ENCODE data around the gene ATP6V1C2. TPM values are rescaled to one million over a fixed set of nuclear protein-coding genes. Genes with fewer than 3 reads are reported as not detected.
A peak's percentile ranks its signal among the peaks of the same experiment; 100 is the strongest.
"Not testable (repeated sequence)": the region's sequence is repeated elsewhere in the genome, so short reads cannot be mapped to it uniquely, and the experiment has no call there.

Gene ATP6V1C2
- total RNA-seq, 1 donor from 2014 or later = not detected

GRCh38 chr2:10810202-10811161 is 89.1 kb downstream of the ATP6V1C2 start:
- Mint-ChIP-seq H3K9me3 (ENCODE audit: unreplicated experiment) (peaks cover 6% of the 10 kb centered on the region), H3K27ac (ENCODE audit: unreplicated experiment) (peak overlapping the region; percentile 76), H3K36me3 (ENCODE audit: unreplicated experiment) (no peaks in the 10 kb centered on the region), H3K4me3 (ENCODE audit: unreplicated experiment) (peak overlapping the region; percentile 89), H3K27me3 (ENCODE audit: unreplicated experiment) (peaks cover 8% of the 10 kb centered on the region), H3K4me1 (ENCODE audit: low read depth, unreplicated experiment) (peaks cover 27% of the 10 kb centered on the region)
- TF ChIP-seq CTCF (IDR thresholded peaks at IDR 0.05; ENCODE audit: partially characterized antibody, unreplicated experiment) = no peak
- DNase-seq = no peak

- DNase-seq = no peak
- Mint-ChIP-seq H3K27ac (ENCODE audit: unreplicated experiment) (no peak overlapping the region), H3K4me3 (ENCODE audit: unreplicated experiment) (peak overlapping the region; percentile 89), H3K27me3 (ENCODE audit: unreplicated experiment) (peaks cover 10% of the 10 kb centered on the region), H3K9me3 (ENCODE audit: unreplicated experiment) (peaks cover 8% of the 10 kb centered on the region), H3K4me1 (ENCODE audit: low read depth, unreplicated experiment) (peaks cover 27% of the 10 kb centered on the region), H3K36me3 (ENCODE audit: unreplicated experiment) (no peaks in the 10 kb centered on the region)
- no peak for TF ChIP-seq CTCF (IDR thresholded peaks at IDR 0.05; ENCODE audit: partially characterized antibody, unreplicated experiment)
Observed at GRCh38 chr2:10811517-10811916, 90.1 kb downstream of the ATP6V1C2 start.

- Mint-ChIP-seq H3K9me3 (ENCODE audit: unreplicated experiment) (peaks cover 8% of the 10 kb centered on the region), H3K36me3 (ENCODE audit: unreplicated experiment) (no peaks in the 10 kb centered on the region), H3K27me3 (ENCODE audit: unreplicated experiment) (peaks cover 10% of the 10 kb centered on the region), H3K4me3 (ENCODE audit: unreplicated experiment) (peak within 1 kb of the TSS; percentile 89), H3K27ac (ENCODE audit: unreplicated experiment) (peak within 1 kb of the TSS; percentile 28), H3K4me1 (ENCODE audit: low read depth, unreplicated experiment) (peaks cover 27% of the 10 kb centered on the region)
- no peak for TF ChIP-seq CTCF (IDR thresholded peaks at IDR 0.05; ENCODE audit: partially characterized antibody, unreplicated experiment)
- DNase-seq = peak; percentile 97
Observed at GRCh38 chr2:10812362-10813162, 91.1 kb downstream of the ATP6V1C2 start, which contains the start of gene PDIA6. PDIA6 (minus strand) TSS chr2:10812785; CDS start chr2:10812696, 89 bp downstream.

GRCh38 chr2:10813163-10814138 is 92.0 kb downstream of the ATP6V1C2 start:
- H3K36me3 Mint-ChIP-seq (ENCODE audit: unreplicated experiment) = not testable (repeated sequence)

More at GRCh38 chr2:10813163-10814138, 92.0 kb downstream of the ATP6V1C2 start:
- not testable (repeated sequence) for DNase-seq; H3K27me3 Mint-ChIP-seq (ENCODE audit: unreplicated experiment); H3K9me3 Mint-ChIP-seq (ENCODE audit: unreplicated experiment); H3K27ac Mint-ChIP-seq (ENCODE audit: unreplicated experiment)
- Mint-ChIP-seq H3K4me3 (ENCODE audit: unreplicated experiment) (peak overlapping the region; percentile 82), H3K4me1 (ENCODE audit: low read depth, unreplicated experiment) (peaks cover 22% of the 10 kb centered on the region)
